ENCODE results near the gene MEI4.

GRCh38 chr6:77762386-77762785 lies 109.5 kb downstream of the MEI4 start:
- TF ChIP-seq KLF11 (CRISPR knock-in tag; IDR thresholded peaks at IDR 0.05) (no peak), NFYC (CRISPR knock-in tag; IDR thresholded peaks at IDR 0.05) (no peak), ZFP1 (CRISPR knock-in tag; IDR thresholded peaks at IDR 0.05) (no peak), USF2 (IDR thresholded peaks at IDR 0.05; ENCODE audit: low read depth, low read length) (no peak), USF2 (CRISPR knock-in tag; IDR thresholded peaks at IDR 0.05; ENCODE audit: borderline replicate concordance) (no peak), RELA (CRISPR knock-in tag; IDR thresholded peaks at IDR 0.05) (no peak), POLR2A (IDR thresholded peaks at IDR 0.05; ENCODE audit: insufficient read depth in 1 of 2, low read depth in 2 of 2, low read length in 2 of 2) (no peak), POLR2AphosphoS5 (IDR thresholded peaks at IDR 0.05; ENCODE audit: low read depth, low read length) (no peak), PATZ1 (CRISPR knock-in tag; IDR thresholded peaks at IDR 0.05) (no peak)
- TF ChIP-seq, protein P1, sequence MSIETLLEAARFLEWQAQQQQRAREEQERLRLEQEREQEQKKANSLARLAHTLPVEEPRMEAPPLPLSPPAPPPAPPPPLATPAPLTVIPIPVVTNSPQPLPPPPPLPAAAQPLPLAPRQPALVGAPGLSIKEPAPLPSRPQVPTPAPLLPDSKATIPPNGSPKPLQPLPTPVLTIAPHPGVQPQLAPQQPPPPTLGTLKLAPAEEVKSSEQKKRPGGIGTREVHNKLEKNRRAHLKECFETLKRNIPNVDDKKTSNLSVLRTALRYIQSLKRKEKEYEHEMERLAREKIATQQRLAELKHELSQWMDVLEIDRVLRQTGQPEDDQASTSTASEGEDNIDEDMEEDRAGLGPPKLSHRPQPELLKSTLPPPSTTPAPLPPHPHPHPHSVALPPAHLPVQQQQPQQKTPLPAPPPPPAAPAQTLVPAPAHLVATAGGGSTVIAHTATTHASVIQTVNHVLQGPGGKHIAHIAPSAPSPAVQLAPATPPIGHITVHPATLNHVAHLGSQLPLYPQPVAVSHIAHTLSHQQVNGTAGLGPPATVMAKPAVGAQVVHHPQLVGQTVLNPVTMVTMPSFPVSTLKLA (IDR thresholded peaks at IDR 0.05), result no peak

Data from HepG2 (cell line).